Gastrocnemius medialis (tissue), 4 donors: Measurements from ENCODE around the gene COMP.

Experiments used
- POLR2A ChIP-seq, 2 donors: fragments of 450-650 bp; IDR thresholded peaks; one replicate each; pipeline ENCODE4 v1.6.1; 2017; ENCODE audit warnings: antibody characterized with exemption in 2 of 2, mild to moderate bottlenecking in 2 of 2, moderate library complexity in 2 of 2
- TF ChIP-seq, protein P1 (sequence below), 5 experiments: fragments of 450-650 bp in 3 of 5; fragments of 200-600 bp in 2 of 5; sonication (generic) in 2 of 5; IDR thresholded peaks in 4 of 5; conservative IDR thresholded peaks in 1 of 5; 1 replicate in 4 of 5; 2 replicates in 1 of 5; pipeline ENCODE4 v1.5.1; 2016 to 2019; ENCODE audit warnings: antibody characterized with exemption in 5 of 5, mild to moderate bottlenecking in 3 of 5, moderate library complexity in 3 of 5

DNA sequence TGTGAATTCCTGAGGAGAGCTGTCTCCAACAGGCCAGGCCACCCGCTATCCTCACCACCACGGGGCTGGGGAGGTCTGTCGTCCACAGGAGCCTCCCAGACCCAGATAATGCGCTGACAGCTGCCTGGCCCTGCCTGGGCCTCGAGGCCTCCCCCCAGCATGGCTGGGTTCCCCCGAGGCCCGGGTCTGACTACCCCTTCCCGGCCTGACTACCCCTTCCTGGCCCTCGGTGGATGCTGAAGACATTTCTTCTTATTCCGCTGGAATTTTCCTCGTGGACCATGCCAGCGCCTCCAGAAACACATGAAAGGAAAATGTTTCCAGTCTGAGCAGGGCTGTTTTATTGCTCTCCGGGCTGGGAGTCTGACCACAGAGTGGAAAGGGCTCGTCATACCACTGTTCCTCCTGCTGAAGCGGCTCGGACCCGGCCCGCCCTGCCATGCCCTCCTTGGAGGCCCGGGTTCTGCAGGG lies 16.8 kb upstream of the COMP start:
- TF ChIP-seq, protein P1, sequence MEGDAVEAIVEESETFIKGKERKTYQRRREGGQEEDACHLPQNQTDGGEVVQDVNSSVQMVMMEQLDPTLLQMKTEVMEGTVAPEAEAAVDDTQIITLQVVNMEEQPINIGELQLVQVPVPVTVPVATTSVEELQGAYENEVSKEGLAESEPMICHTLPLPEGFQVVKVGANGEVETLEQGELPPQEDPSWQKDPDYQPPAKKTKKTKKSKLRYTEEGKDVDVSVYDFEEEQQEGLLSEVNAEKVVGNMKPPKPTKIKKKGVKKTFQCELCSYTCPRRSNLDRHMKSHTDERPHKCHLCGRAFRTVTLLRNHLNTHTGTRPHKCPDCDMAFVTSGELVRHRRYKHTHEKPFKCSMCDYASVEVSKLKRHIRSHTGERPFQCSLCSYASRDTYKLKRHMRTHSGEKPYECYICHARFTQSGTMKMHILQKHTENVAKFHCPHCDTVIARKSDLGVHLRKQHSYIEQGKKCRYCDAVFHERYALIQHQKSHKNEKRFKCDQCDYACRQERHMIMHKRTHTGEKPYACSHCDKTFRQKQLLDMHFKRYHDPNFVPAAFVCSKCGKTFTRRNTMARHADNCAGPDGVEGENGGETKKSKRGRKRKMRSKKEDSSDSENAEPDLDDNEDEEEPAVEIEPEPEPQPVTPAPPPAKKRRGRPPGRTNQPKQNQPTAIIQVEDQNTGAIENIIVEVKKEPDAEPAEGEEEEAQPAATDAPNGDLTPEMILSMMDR (IDR thresholded peaks at IDR 0.05 in 4 of 5, conservative IDR thresholded peaks at IDR 0.05 in 1 of 5), result no peak
- no peak for TF ChIP-seq POLR2A (IDR thresholded peaks at IDR 0.05)
